ENCODE data around the gene MYO1A.

GRCh38 chr12:57016348-57016747 is 33.6 kb downstream of the MYO1A start, which contains the start of gene TAC3:
- TF ChIP-seq ARHGAP35 (CRISPR knock-in tag; IDR thresholded peaks at IDR 0.05; ENCODE audit: borderline replicate concordance): no peak
- no peak for TF ChIP-seq HOXD1 (CRISPR knock-in tag; IDR thresholded peaks at IDR 0.05)
- TF ChIP-seq POLR2A (IDR thresholded peaks at IDR 0.05; ENCODE audit: insufficient read depth in 1 of 2, low read depth in 2 of 2, low read length in 2 of 2): no peak
- no peak for TF ChIP-seq ZFX (CRISPR knock-in tag; IDR thresholded peaks at IDR 0.05; ENCODE audit: low read depth)

Data from HepG2 (cell line).